Measurements from ENCODE around the gene PDK3.
A peak's percentile ranks its signal among the peaks of the same experiment; 100 is the strongest.

PDK3 gene

DNA sequence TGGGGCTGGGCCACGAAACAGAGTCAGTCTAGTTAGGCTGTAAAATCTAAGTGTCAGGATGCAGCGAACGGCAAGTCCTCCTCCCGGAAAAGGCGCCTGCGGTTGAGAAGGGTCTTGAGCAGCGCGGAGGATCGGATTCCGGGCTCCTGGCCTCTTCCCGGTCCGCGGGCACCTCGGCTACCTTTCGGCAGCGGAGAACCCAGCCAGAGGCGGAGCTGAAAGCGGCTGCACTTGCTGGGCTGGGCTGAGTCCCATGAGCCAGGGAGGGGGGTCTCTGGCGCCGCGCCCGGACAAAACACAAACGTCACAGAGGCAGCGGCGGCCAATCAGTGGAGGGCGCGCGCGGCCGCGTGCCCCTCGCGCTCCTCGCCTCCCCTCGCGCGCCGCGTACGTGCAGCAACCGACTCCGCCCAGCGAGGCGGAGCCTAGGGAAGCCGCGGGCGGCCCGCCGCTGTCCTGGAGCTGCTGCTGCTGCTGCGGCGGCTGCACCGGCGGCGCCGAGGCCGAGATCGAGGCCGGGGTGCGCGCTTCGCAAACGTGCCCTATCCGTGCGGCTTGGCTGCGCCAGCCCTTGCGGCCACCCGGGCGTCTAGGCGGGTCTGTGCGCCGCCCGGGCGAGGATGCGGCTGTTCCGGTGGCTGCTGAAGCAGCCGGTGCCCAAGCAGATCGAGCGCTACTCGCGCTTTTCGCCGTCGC is at the start of gene PDK3:
PDK3 (plus strand) TSS at position 451 of the 696 bp plus-strand sequence; CDS start at position 621, 170 bp downstream.
- DNase-seq = peak; percentile 71

DNA sequence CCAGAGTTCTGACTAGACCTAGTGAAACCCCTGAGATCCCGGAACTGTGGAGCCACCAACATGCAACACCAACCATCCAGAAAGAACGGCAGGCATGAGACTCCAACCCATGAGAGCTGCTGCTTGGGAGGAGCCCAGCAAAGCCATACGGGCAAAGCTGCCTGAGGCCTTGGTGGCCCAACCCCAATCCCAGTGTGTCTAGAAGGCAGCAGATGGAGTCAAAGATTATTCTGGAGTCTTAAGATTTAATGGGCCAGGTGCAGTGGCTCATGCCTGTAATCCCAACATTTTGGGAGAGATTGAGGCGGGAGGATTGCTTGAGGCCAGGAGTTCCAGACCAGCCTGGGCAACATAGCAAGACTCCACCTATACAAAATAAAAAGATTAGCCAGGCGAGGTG is 49.2 kb upstream of the PDK3 start:
- DNase-seq = no peak

DNA sequence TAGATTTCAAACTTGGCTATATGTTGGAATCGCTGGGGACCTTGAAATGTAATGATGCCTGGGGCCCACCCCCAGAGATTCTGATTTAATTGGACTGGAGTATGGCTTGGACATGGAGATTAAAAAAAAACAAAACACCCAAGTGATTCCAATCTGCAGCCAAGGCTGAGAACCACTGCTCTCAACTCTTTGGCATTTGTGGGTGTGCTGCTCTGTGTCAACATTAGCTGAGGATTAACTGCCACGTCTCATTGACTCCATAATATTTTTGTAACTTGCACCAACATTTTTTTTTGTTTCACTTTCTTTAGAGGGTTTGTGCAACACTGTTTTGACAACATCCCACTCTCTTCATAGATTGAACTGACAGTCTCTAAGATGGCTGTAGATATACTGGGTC is 41.1 kb upstream of the PDK3 start:
- no peak for DNase-seq

DNA sequence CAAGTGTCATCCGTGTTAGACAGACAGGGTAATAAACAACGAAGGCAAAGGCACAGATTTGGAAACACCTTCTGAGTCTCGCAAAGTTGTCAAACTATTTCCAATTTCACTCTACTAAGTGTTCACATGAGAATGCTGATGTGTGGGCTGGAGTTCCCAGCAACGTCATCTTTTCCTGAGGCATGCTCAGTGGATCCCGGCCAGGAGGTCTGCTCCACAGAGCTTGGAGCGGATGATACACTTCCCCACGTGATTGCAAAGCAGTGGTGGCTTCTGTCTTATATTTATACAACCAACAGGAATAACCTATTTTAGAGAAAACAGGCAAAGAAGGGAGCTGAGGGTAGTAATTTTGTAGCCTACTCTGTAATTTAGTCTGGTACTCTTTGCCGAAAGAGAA is 40.1 kb upstream of the PDK3 start:
- DNase-seq = no peak

DNA sequence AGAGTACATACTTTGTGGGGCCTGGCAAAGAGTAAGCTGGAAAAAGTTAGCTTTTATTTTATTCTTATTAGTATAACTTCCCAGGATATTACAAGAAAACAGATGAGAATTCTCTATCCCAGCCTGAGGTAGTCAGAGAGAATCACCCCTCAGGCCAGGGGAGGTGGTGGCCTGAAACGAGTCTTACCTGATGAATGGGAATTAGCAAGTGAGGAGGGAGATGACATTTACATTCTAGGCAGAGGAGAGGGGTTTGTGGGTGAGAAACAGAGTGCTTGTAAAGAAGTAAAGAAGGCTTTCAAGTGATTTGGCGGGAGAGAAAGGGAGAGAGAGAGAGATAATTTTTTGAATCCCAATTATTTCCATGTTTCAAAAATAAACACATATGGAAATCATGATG is 39.3 kb upstream of the PDK3 start:
- DNase-seq = no peak

DNA sequence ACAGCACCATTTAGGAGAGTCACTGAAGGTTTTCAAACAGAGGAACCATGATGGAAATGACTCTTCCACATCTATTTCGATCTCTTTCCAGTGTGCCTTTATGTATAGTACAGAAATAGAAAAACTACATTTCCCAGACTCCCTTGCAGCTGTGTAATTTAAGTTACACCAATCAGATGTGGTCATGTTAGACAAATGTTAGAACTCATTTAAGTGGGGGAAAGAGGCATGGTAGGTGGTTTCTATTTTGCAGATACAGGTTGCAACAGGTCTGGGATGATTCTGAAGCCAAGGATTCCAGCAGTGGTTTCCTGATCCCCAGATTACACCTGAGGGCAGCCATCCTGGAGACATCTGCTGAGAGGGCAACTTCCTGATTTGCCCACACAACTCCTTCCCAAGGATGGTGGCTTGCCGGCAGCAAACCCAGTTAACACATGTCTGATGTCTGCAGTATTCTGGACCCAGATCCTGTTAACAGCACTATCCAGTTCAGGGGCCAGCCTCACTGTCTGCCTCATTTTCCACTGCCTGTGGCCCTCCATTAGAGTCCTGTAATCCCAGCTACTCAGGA is 38.7 kb upstream of the PDK3 start:
- no peak for DNase-seq

DNA sequence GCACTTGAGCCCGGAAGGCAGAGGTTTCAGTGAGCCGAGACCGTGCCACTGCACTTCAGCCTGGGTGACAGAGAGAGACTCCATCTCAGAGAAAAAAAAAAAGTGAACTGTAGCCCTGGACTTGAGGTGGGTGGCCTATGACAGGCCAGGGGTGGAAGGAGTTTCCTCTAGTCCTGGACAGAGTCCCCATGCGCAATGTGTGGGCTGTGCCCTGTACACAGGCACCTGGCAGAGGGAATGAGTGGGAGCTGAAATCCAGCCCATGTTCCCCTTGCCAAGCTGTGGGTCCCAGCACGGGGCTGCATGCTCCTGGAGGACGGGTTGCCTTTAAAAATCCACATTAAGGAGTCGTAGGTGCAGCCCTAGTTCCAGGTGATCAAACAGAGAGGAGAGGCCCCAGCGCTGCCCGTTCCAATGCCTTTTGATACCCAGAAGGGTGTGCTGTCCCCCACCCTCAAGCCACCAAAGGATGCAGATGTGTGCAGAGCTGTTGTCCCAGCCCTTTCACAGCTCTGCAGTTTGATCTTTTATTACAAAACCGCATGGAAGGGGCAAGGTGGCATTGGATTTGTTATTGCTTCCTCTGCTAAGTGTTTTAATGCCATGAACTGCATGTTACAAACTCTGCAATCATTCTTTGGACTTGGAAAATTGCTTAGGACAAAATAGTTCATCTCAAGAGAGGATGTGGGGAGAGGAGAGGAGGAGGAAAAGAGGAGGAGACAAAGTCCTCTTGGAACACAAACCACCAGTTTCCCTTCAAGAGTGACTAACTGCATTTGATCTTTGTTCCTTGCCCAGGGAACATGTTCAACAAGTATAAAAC is 38.0 kb upstream of the PDK3 start:
- DNase-seq = no peak

DNA sequence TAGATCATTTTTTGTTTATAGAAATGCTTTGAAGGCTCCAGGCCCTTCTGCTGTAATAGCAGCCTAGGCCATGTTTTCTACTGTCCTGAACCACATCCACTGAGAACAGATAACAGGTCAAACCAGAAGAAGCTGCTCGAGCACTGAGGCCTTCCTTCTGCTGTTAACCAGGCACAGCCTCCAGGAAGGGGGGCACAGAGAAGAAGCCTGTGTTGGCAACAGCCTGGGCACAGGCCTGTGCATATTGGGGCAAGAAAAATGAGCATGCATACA is 37.4 kb upstream of the PDK3 start:
- DNase-seq = no peak

DNA sequence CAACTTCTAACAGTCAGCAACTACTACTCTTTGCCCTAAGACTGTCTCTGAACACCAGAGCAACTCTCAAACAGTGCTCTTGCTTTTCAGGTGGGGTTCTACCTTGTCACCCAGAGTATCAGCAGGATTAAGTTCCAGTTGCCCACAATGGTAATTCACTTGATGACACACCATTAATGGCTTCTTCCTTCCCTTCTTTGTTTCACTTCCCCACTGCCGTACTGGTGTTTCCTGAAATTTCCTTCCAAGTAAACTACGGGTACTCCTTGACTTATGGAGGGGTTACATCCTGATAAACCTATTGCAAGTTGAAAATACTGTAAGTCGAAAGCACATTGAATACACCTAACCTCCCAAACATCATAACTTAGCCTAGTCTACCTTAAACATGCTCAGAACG is 36.6 kb upstream of the PDK3 start:
- DNase-seq = no peak

DNA sequence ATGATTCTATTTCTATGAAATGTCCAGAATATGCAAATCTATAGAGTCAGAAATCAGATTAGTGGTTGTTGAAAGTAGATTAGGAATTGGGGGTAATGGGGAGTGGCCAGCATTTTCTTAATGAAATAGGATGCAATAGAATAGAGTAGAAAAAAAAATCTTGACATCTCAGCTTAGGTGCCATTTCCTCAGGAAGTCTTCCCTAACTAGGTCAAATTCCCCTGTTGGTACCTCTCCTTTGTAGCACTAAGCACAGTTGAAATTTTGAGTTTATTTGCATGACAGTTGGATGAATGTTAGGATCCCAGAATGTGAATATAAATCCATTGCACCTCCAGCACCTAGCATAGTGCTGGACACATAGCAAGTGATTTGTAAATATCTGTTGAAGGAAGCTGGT is 30.0 kb upstream of the PDK3 start:
- DNase-seq = no peak

DNA sequence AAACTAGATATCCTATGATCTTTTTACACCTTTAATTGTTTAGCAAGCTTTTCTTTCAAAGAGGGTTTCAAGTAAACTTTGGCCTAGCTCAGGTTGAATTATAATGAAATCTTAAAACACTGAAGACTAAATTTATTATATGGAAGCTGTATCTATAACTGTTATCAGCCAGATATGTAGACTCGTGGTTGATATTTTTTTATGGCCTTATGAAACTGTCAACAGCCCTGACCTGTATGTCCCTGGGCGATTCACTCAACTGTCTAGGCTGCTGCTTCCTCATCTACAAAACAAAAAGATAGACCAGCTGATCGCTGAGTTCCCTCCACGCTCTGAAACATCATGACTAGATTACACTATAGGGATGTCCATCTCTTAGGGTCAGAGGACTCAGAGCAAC is 21.2 kb upstream of the PDK3 start:
- DNase-seq = no peak

DNA sequence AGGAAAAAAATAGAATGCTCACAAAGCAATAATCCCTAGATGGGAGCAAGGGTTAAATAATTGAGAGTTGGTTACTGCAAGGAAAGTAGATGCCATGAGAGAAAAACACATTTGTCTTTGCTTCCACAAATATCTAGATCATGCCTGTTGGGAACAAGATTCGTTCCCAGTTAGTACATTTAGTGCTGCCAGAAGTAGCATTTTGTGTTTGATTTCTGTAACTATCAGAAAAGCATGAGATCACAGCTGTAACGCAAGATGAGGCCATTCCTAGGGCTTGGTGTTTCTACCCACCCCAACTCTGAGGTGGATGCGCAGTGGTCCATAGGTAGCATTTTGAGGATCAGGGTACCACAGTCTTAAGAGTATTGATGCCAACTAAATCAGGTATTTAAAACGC is 20.4 kb upstream of the PDK3 start:
- DNase-seq = no peak

DNA sequence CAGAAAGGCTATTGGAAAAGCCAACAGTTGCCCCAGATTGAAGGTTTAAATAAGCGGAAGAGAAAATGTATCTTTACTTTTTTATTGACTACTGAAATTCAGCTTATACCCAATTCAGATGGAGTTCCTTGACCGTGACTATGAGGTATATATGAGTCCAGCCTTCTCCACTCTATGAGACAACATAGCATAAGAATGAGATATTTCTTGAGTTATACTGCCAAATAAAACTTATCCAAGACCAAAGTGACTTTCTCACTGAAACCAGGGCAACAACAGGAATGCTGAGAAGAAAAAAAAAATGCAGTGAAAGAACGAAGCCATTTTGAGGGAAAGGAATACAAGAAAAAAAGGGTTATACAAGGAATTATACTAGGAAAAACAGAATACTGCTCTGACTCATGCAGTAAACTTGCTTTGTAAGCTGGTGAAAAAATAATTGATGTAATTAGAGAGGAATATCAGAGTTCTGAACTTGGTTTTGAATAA is 16.3 kb upstream of the PDK3 start:
- no peak for DNase-seq

DNA sequence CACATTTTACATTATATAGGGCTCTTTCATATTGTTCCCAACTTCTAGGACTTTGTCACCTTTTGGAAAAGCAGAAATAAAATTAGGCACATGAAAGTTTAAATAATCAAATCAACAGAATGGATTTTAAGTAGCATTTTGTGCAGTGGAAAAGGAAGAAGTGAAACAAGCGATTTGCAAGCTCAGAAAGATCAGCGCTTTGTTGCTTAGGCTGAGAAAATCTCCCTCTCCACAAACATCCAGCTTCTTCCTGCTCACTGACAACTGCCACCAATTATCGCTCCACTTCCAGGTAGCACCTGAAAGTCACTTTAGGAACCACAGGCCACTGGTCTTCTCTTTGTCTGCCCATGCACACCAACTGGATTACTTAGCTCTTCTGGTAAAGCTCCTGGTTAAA is 2.0 kb upstream of the PDK3 start:
- no peak for DNase-seq

DNA sequence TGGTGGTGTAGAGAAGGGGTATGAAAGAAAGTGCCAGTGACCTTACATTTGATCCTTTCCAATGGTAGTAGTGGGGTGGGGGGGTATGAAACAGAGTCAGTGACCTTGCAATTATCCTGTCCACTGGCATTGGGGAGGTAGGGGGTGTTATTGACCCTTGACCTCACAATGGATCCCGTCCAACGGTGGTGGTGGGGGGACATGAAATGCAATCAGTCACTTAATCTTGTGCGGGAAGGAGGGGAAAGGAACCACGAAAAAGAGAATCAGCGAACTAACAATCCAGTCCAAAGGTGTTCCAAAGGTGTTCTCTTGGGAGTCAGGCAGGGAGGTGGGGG is 619 bp upstream of the PDK3 start:
- no peak for DNase-seq

DNA sequence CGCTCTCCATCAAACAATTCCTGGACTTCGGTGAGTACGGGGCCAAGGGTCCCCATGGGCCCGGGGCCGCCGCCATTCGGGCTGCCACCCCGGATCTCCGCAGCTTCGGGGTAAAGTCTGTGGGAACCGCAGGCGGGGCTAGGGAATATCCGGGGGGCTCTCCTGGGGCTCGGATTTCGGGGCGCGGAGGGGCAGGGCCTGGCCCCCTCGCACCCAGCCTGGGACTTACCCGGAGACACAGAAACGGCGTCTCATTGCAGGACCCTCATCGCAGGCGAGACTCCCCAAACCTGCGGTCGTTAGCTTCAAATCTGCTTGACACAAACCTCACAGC is 413 bp downstream of the PDK3 start:
- no peak for DNase-seq

DNA sequence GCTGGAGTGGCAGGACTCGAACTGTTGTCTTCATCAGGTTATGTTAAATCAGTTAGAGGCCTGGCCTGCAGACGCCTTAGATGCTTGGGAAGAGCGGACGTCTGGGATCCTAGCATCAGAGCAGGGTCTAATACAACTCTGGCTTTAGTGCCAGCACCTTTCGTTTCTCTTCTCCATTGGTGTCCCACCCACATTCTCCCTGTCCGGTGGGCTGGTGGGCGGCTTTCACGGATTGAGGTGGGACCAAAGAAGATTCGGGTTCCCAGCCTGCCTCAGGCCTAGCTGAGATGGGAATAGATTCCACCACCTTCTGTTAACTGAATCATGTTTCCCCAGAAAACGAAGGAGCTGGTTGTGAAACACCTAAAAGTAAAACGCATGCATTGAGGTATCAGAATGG is 939 bp downstream of the PDK3 start:
- no peak for DNase-seq

DNA sequence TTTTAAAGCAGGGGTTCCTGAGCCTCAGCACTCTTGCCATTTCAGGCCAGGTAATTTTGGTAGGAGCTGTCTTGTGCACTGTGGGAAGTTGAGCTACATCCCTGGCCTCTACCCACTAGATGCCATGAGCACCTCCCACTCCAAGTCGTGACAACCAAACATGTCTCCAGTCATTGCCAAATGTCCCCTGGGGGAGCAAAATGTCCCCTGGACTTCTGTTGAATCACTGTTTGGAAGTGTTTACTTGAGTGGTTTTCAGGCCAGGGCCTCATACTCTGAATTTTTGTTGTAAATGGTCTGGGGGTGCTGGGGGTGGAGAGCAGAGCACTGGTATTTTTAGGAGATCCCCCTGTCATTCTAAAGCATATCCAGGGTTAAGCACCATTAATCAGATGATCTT is 3.2 kb downstream of the PDK3 start:
- no peak for DNase-seq

DNA sequence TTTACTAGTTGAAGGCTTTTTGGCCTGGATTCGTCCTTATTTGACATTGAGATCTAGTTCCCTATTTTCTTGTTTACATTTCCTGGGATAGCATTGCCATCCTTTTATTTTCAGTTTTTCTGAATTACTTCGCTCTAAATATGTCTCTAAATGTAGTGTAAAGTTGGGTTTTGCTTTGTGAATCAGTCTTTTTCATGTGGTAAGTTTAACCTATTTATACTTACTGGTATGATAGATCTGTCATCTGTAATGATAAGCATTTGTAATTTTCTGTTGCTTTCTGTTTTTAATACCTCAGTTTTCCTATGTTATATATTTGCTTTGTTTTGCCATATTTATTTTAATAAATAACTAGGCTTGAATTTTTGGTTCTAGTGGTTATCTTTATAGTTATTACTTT is 6.7 kb downstream of the PDK3 start:
- DNase-seq = no peak

DNA sequence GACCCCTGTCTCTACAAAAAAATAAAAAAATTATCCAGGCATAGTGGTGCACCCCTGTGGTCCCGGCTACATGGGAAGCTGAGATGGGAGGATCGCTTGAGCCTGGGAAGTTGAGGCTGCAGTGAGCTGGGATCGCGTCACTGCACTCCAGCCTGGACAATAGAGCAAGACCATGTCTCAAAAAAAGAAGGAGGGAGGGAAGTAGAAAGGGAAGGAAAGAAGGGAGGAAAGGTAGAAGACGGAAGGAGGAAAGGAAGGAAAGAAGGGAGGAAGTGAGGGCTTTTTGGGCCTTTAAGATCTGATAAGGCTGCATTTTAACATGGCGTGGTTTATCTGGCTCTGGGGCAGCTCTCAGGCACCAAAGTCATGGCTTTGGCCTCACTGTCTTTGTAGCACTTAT is 10.4 kb downstream of the PDK3 start:
- DNase-seq = no peak

DNA sequence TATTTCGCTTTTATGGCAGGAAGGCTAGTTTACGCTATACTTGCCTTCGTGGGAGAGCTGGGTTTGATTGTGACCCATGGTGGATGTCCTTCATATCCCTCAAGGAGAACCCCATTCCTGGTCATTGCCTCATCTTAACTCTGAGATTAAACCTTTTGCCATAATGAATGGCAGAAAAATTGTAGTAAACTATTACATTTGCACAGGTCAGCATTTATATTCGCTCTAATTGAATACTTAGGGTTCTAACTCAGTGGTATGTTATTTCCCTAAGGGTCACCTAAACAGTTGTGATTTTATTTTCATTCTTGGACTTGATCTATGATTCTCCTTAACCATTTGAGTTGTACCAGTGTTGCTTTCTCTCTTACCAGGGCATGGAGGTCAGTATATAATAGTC is 13.4 kb downstream of the PDK3 start:
- DNase-seq = no peak

DNA sequence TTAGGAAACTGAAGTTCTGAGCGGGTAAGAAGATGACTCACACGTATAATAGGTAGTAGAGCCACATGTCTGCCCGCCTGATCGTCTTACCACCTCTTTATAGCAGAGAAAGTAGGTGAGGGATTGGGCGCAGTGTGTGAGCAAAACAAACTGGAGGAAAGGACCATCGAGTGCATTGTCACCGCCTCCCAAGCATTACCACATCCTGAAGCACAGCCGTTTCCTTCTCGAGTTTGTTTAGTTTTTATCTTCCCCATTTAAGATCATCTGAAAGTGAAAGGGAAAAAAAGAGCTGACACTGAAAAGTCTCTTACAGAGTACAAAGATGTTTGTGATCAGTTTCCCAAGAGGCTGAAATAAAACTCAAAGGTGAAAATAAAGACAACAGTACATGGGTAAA is 14.8 kb downstream of the PDK3 start:
- peak; percentile 44 for DNase-seq

DNA sequence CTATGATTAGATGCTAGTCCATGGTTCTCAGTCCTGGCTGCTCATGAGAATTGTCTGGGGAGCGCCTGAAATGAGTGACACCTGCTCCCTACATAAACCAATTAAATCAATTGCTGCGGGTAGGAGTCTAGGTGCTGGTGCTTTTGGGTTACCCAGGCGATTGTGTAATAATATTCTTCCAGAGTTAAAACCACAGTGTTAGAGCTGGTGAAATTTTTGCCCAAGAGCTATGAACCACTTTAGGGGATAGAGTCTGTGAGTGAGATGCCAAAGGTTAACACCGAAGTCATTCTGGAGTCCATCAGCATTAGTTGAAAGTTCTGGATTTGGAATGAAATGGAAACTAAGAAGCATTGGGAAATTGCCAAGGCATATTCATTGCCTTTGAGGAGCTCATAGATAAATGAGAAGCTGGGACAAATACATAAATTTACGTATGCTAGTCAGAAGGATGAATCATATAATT is 15.3 kb downstream of the PDK3 start:
- DNase-seq = no peak

DNA sequence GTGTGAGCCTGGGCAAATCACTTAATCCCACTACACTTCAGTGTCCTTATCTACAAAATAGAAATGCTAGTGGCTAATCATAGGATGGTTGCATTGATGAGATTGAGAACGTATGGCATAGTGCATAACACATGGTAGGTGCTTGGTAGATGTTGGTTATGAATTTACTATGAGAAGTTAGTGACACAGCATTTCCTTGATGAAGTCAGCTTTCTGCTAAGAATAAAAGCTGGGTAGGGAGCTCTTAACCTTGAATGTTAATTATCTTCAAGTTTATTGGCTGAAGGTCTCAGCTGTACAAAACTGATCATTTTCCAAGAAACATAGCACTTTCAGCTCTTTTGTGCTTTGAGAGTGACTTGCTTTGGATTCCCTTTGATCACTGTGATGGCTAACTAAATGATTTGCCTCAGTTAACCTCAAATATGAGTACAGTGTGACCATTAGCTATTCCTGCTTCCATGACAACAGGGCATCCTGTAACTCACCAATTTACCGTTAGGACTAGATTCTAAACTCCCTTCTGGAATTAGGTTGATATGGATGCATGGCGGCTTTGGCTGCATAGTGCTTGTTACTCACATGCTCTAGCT is 17.8 kb downstream of the PDK3 start:
- DNase-seq = no peak

All from activated T-cell treated with anti-CD3 and anti-CD28 coated beads for 4 hours (primary cell).